OCI-LY1 (cell line): Measurements from ENCODE around the gene DCDC2.

Experiments
- EZH2 ChIP-seq: fragments of 200-600 bp; sonication (generic), shearing (Covaris generic); IDR thresholded peaks from 2 replicates; pipeline ENCODE4 v1.8.0; 2017; ENCODE audit warnings: borderline replicate concordance, mixed run types, mild to moderate bottlenecking, antibody characterized with exemption, low read length, moderate library complexity, mixed read lengths
- TF ChIP-seq, protein P1 (sequence below): fragments of 200-600 bp; sonication (generic), shearing (Covaris generic); IDR thresholded peaks from 2 replicates; pipeline ENCODE4 v1.5.1; 2017; ENCODE audit warnings: mild to moderate bottlenecking, antibody characterized with exemption, low read length, moderate library complexity, mixed read lengths

DNA sequence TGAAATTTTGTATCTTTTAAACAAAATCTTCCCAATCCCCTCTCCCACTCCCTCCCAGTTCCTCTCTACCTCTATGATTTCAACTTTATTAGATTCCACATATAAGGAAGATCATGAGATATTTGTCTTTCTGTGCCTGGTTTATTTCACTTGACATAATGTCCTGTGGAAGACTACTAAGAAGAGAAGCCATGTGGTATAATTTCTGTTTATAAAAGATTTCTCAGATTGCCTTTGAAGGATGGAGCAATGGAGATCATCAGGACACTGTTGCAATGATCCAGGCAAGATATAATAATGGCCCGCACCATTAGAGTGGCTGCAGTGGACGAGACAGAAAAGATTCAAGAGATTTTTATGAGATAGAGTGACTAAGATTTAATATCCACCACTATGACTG lies 218.8 kb downstream of the DCDC2 start:
- TF ChIP-seq, protein P1, sequence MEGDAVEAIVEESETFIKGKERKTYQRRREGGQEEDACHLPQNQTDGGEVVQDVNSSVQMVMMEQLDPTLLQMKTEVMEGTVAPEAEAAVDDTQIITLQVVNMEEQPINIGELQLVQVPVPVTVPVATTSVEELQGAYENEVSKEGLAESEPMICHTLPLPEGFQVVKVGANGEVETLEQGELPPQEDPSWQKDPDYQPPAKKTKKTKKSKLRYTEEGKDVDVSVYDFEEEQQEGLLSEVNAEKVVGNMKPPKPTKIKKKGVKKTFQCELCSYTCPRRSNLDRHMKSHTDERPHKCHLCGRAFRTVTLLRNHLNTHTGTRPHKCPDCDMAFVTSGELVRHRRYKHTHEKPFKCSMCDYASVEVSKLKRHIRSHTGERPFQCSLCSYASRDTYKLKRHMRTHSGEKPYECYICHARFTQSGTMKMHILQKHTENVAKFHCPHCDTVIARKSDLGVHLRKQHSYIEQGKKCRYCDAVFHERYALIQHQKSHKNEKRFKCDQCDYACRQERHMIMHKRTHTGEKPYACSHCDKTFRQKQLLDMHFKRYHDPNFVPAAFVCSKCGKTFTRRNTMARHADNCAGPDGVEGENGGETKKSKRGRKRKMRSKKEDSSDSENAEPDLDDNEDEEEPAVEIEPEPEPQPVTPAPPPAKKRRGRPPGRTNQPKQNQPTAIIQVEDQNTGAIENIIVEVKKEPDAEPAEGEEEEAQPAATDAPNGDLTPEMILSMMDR: no peak
- no peak for TF ChIP-seq EZH2
